Ovary (tissue), 3 donors: ENCODE measurements around the gene ARPP19.

Experiments used
- CTCF ChIP-seq, 3 donors: fragments of 450-650 bp in 2 of 3; fragments of 200-600 bp in 1 of 3; IDR thresholded peaks; one replicate each; pipeline versions ENCODE4 v1.5.1 to v1.8.0; 2016 to 2022; ENCODE audit warnings: antibody characterized with exemption in 3 of 3, mild to moderate bottlenecking in 1 of 3
- EP300 ChIP-seq: sonication (generic); formaldehyde crosslinking; IDR thresholded peaks from one replicate; pipeline ENCODE4 v1.6.1; 2017; ENCODE audit warnings: antibody characterized with exemption
- POLR2A ChIP-seq: fragments of 450-650 bp; IDR thresholded peaks from one replicate; pipeline ENCODE4 v1.6.1; 2017; ENCODE audit warnings: antibody characterized with exemption, mild to moderate bottlenecking, moderate library complexity
- donor health status: DM: no; HTN: no; CAD: no.

- TF ChIP-seq CTCF (IDR thresholded peaks at IDR 0.05) (peak in 1 of 3 donors; percentile 12), POLR2A (no peak), EP300 (no peak)
These were observed 40.1 kb downstream of the ARPP19 start, which contains the start of gene MYO5A for GRCh38 chr15:52528564-52529340.
